H9 (cell line): ENCODE results near the gene YKT6. TPM values are rescaled to one million over a fixed set of nuclear protein-coding genes. Genes with fewer than 3 reads are reported as not detected.

Experiments
- DNase-seq: peaks from one replicate; pipeline ENCODE4 v3.0.0-alpha.2; 2017
- H2AFZ ChIP-seq: one replicate; pipeline ENCODE4 v1.6.1; 2013; ENCODE audit warnings: mild to moderate bottlenecking, low read length, control low read depth, moderate library complexity
- H2AK5ac ChIP-seq: 2 replicates; pipeline ENCODE4 v1.6.1; 2013; ENCODE audit warnings: low read length, control low read depth, mixed read lengths; ENCODE audit not compliant: insufficient read length
- H2BK120ac ChIP-seq: one replicate; pipeline ENCODE4 v1.6.1; 2013; ENCODE audit warnings: low read depth, mild to moderate bottlenecking, low read length, control low read depth, inconsistent platforms; ENCODE audit not compliant: poor library complexity, severe bottlenecking
- H2BK12ac ChIP-seq: 2 replicates; pipeline ENCODE4 v1.6.1; 2013; ENCODE audit warnings: low read length, control low read depth, mixed read lengths, low read depth; ENCODE audit not compliant: insufficient read length
- H2BK15ac ChIP-seq: 2 replicates; pipeline ENCODE4 v1.6.1; 2013; ENCODE audit warnings: low read depth, low read length, control low read depth
- H2BK20ac ChIP-seq: one replicate; pipeline ENCODE4 v1.6.1; 2013; ENCODE audit warnings: low read depth, mild to moderate bottlenecking, low read length, control low read depth, inconsistent platforms; ENCODE audit not compliant: poor library complexity, severe bottlenecking
- H2BK5ac ChIP-seq: 2 replicates; pipeline ENCODE4 v1.6.1; 2013; ENCODE audit warnings: low read length, control low read depth, mixed read lengths; ENCODE audit not compliant: insufficient read length
- H3K14ac ChIP-seq: 2 replicates; pipeline ENCODE4 v1.6.1; 2013; ENCODE audit warnings: low read length, control low read depth; ENCODE audit not compliant: insufficient read depth
- H3K18ac ChIP-seq: 2 replicates; pipeline ENCODE4 v1.6.1; 2013; ENCODE audit warnings: low read depth, mild to moderate bottlenecking, mixed read lengths, low read length, control low read depth; ENCODE audit not compliant: insufficient read length
- H3K23ac ChIP-seq: 2 replicates; pipeline ENCODE4 v1.6.1; 2013; ENCODE audit warnings: low read length, control low read depth, mixed read lengths, low read depth; ENCODE audit not compliant: insufficient read length
- H3K23me2 ChIP-seq: 2 replicates; pipeline ENCODE4 v1.6.1; 2013; ENCODE audit warnings: low read depth, mild to moderate bottlenecking, mixed read lengths, low read length, control low read depth; ENCODE audit not compliant: insufficient read length, poor library complexity, severe bottlenecking
- H3K27ac ChIP-seq: 2 replicates; pipeline ENCODE4 v1.5.1; 2013; ENCODE audit warnings: low read length, control low read depth, mixed read lengths, low read depth; ENCODE audit not compliant: insufficient read length
- H3K27me3 ChIP-seq: 2 replicates; pipeline ENCODE4 v1.6.1; 2013; ENCODE audit warnings: low read length, control low read depth, inconsistent platforms; ENCODE audit not compliant: insufficient read depth
- H3K4ac ChIP-seq: 2 replicates; pipeline ENCODE4 v1.6.1; 2013; ENCODE audit warnings: low read depth, mild to moderate bottlenecking, control low read depth, inconsistent platforms, low read length, moderate library complexity
- H3K4me1 ChIP-seq: 2 replicates; pipeline ENCODE4 v1.6.1; 2013; ENCODE audit warnings: low read length, control low read depth, inconsistent platforms; ENCODE audit not compliant: insufficient read depth
- H3K4me2 ChIP-seq: 2 replicates; pipeline ENCODE4 v1.6.1; 2013; ENCODE audit warnings: low read length, control low read depth, mixed read lengths; ENCODE audit not compliant: insufficient read length, insufficient read depth
- H3K56ac ChIP-seq: 2 replicates; pipeline ENCODE4 v1.6.1; 2013; ENCODE audit warnings: low read depth, mild to moderate bottlenecking, mixed read lengths, low read length, control low read depth; ENCODE audit not compliant: insufficient read length
- H3K79me1 ChIP-seq: 2 replicates; pipeline ENCODE4 v1.6.1; 2013; ENCODE audit warnings: low read depth, mild to moderate bottlenecking, moderate library complexity, low read length, control low read depth, inconsistent platforms; ENCODE audit not compliant: insufficient read depth, poor library complexity, severe bottlenecking
- H3K79me2 ChIP-seq: 2 replicates; pipeline ENCODE4 v1.6.1; 2013; ENCODE audit warnings: low read length, control low read depth, inconsistent platforms; ENCODE audit not compliant: insufficient read depth
- H3K9ac ChIP-seq: 2 replicates; pipeline ENCODE4 v1.6.1; 2013; ENCODE audit warnings: low read length, control low read depth, mixed read lengths; ENCODE audit not compliant: insufficient read length; ENCODE audit errors: extremely low read depth
- H3K9me3 ChIP-seq: one replicate; pipeline ENCODE4 v1.6.1; 2013; ENCODE audit warnings: low read depth, low read length, inconsistent platforms; ENCODE audit not compliant: control insufficient read depth
- H3T11ph ChIP-seq: one replicate; pipeline ENCODE4 v1.6.1; 2013; ENCODE audit warnings: mild to moderate bottlenecking, low read length, control low read depth, inconsistent platforms
- H4K20me1 ChIP-seq: one replicate; pipeline ENCODE4 v1.6.1; 2013; ENCODE audit not compliant: control insufficient read depth, insufficient read length, insufficient read depth
- H4K5ac ChIP-seq: 2 replicates; pipeline ENCODE4 v1.6.1; 2013; ENCODE audit warnings: low read depth, mild to moderate bottlenecking, mixed read lengths, low read length, control low read depth; ENCODE audit not compliant: insufficient read length
- H4K8ac ChIP-seq: replicated peaks from 2 replicates; pipeline ENCODE4 v1.6.1; 2013; ENCODE audit warnings: low read length, control low read depth, mixed read lengths, low read depth; ENCODE audit not compliant: insufficient read length
- H4K91ac ChIP-seq: 2 replicates; pipeline ENCODE4 v1.6.1; 2013; ENCODE audit warnings: low read depth, mild to moderate bottlenecking, moderate library complexity, mixed read lengths, low read length, control low read depth; ENCODE audit not compliant: insufficient read length
- H3K27ac Mint-ChIP-seq, 3 experiments: 2 replicates in 2 of 3; 3 replicates in 1 of 3; pipeline ENCODE4 v1.8.0; 2020 to 2021; ENCODE audit warnings: mixed read lengths in 3 of 3, mild to moderate bottlenecking in 1 of 3, moderate library complexity in 1 of 3
- H3K27me3 Mint-ChIP-seq: 2 replicates; pipeline ENCODE4 v1.8.0; 2021; ENCODE audit warnings: low read depth, mild to moderate bottlenecking, moderate library complexity, mixed read lengths
- H3K36me3 Mint-ChIP-seq, 3 experiments: 2 replicates in 2 of 3; 3 replicates in 1 of 3; pipeline ENCODE4 v1.8.0; 2020 to 2021; ENCODE audit warnings: low read depth in 3 of 3, mixed read lengths in 3 of 3; ENCODE audit not compliant: insufficient read depth in 1 of 3
- H3K4me1 Mint-ChIP-seq, 2 experiments: 2 replicates each; pipeline ENCODE4 v1.8.0; 2020; ENCODE audit warnings: mixed read lengths in 2 of 2
- H3K4me3 Mint-ChIP-seq, 2 experiments: 2 replicates in 1 of 2; 3 replicates in 1 of 2; pipeline ENCODE4 v1.8.0; 2020 to 2021; ENCODE audit warnings: mild to moderate bottlenecking in 2 of 2, mixed read lengths in 2 of 2, moderate library complexity in 1 of 2
- H3K9me3 Mint-ChIP-seq, 2 experiments: 2 replicates in 1 of 2; 3 replicates in 1 of 2; pipeline ENCODE4 v1.8.0; 2020; ENCODE audit warnings: mild to moderate bottlenecking in 2 of 2, mixed read lengths in 2 of 2, moderate library complexity in 1 of 2
- CTCF ChIP-seq: fragments of 200-600 bp; sonication (generic); conservative IDR thresholded peaks from 3 replicates; pipeline ENCODE4 v1.8.0; 2021; ENCODE audit warnings: antibody characterized with exemption, mild to moderate bottlenecking
- WGBS: extraction: QIAGEN DNeasy Blood & Tissue Kit; methylation state at CpG from one replicate; pipeline ENCODE4 v1.1.7; 2013; ENCODE audit warnings: missing lambda C conversion rate, low lambda C conversion rate, mixed read lengths; ENCODE audit not compliant: insufficient read length; ENCODE audit errors: extremely low coverage; 5-methylcytosine and 5-hydroxymethylcytosine counted together
- total RNA-seq: library from RNA; stranded (reverse); gene quantifications from 2 replicates; pipeline ENCODE4 v1.2.1, GENCODE V29; 2021

Gene YKT6
- total RNA-seq, 1 experiment from 2014 or later = 104 TPM

- no peaks in the 10 kb centered on the region for H3K23me2 ChIP-seq
- no CpG with 5 or more reads among the region's 20 CpGs for WGBS
- H3K18ac ChIP-seq = no peak overlapping the region
- DNase-seq = no peak
- H2BK20ac ChIP-seq = no peak overlapping the region
- no peak overlapping the region for H3K27ac ChIP-seq
- H3K56ac ChIP-seq = no peak overlapping the region
- H2BK5ac ChIP-seq = no peak overlapping the region
- no peak overlapping the region for H3K4ac ChIP-seq
- H3K79me1 ChIP-seq = no peaks in the 10 kb centered on the region
- no peak overlapping the region for H2BK12ac ChIP-seq
- no peak overlapping the region; the same call in 1 of the 2 replicates for H3K14ac ChIP-seq
- H3K9ac ChIP-seq = no peak overlapping the region
- H2BK15ac ChIP-seq = no peak overlapping the region
- no peaks in the 10 kb centered on the region for H3K79me2 ChIP-seq
- no peak overlapping the region for H2AK5ac ChIP-seq
- H4K91ac ChIP-seq = no peak overlapping the region
- Mint-ChIP-seq H3K4me1 (peaks cover 0 to 12% of the 10 kb centered on the region in 2 experiments; a peak in 2 of 4 replicates), H3K4me3 (no peak overlapping the region), H3K27me3 (peaks cover 22% of the 10 kb centered on the region), H3K36me3 (no peaks in the 10 kb centered on the region), H3K9me3 (no peaks in the 10 kb centered on the region; a peak in 1 of 5 replicates), H3K27ac (no peak overlapping the region)
- H2BK120ac ChIP-seq = no peak overlapping the region
- TF ChIP-seq CTCF = no peak
- H3K23ac ChIP-seq = no peak overlapping the region
- no peak overlapping the region for H4K8ac ChIP-seq
- H2AFZ ChIP-seq = no peak overlapping the region
- H3K9me3 ChIP-seq = no peaks in the 10 kb centered on the region
- no peaks in the 10 kb centered on the region for H4K20me1 ChIP-seq
- peaks cover 1% of the 10 kb centered on the region; the same call in 1 of the 2 replicates for H3K27me3 ChIP-seq
- H3K4me2 ChIP-seq = no peak overlapping the region
- H3T11ph ChIP-seq = no peak overlapping the region
- H3K4me1 ChIP-seq = no peaks in the 10 kb centered on the region; the same call in 1 of the 2 replicates
- H4K5ac ChIP-seq = no peak overlapping the region
Observed at GRCh38 chr7:44263326-44264082, 62.7 kb downstream of the YKT6 start.

Other genes starting within 250 kb of the YKT6 start
- not detected in 2 replicates for gene SPDYE1, start 203.1 kb upstream of the YKT6 start, total RNA-seq
- 51.3 and 52.8 TPM in 2 replicates for gene DBNL, start 156.3 kb upstream of the YKT6 start, total RNA-seq
- 5.6 and 8.7 TPM in 2 replicates for gene PGAM2, start 135.4 kb upstream of the YKT6 start, total RNA-seq
- 18.7 and 24.5 TPM in 2 replicates for gene POLM, start 118.4 kb upstream of the YKT6 start, total RNA-seq
- 49.1 and 49.3 TPM in 2 replicates for gene AEBP1, start 96.6 kb upstream of the YKT6 start, total RNA-seq
- 126 and 131 TPM in 2 replicates for gene POLD2, start 77.4 kb upstream of the YKT6 start, total RNA-seq
- 4.9 and 5.7 TPM in 2 replicates for gene MYL7, start 59.6 kb upstream of the YKT6 start, total RNA-seq
- gene GCK, start 11.5 kb upstream of the YKT6 start, total RNA-seq = 0.90 and 0.98 TPM in 2 replicates
- 0.17 and 0.24 TPM in 2 replicates for gene CAMK2B, start 124.6 kb downstream of the YKT6 start, total RNA-seq